ENCODE measurements around the gene RC3H1.

Gene RC3H1

GRCh38 chr1:173915596-173915995 lies 106.6 kb downstream of the RC3H1 start:
- Histone ChIP-seq H3K23ac (ENCODE audit: low read length) (no peak overlapping the region), H3K14ac (ENCODE audit: low read length) (no peak overlapping the region), H3K4me3 (ENCODE audit: low read depth, low read length) (no peak overlapping the region), H3K4ac (ENCODE audit: low read depth, low read length) (no peak overlapping the region), H3K27ac (ENCODE audit: low read depth, low read length) (no peak overlapping the region), H3K4me2 (ENCODE audit: low read length) (no peak overlapping the region), H3K36me3 (ENCODE audit: control insufficient read depth in 1 of 2, insufficient read depth in 2 of 2, low read length in 2 of 2) (no peaks in the 10 kb centered on the region), H4K8ac (ENCODE audit: low read depth, low read length) (no peak overlapping the region), H2AK5ac (ENCODE audit: low read length) (no peak overlapping the region), H2BK5ac (ENCODE audit: low read depth, low read length, poor library complexity) (no peak overlapping the region), H2AFZ (ENCODE audit: insufficient read depth, low read length, poor library complexity) (no peak overlapping the region), H3K18ac (ENCODE audit: low read length) (no peak overlapping the region), H3K79me1 (ENCODE audit: low read length) (no peaks in the 10 kb centered on the region), H3K4me1 (ENCODE audit: control insufficient read depth in 1 of 2, insufficient read depth in 2 of 2, low read length in 2 of 2) (no peaks in the 10 kb centered on the region), H3K27me3 (ENCODE audit: insufficient read depth, low read length) (no peaks in the 10 kb centered on the region), H4K12ac (ENCODE audit: low read depth, low read length) (no peak overlapping the region), H3K9ac (ENCODE audit: low read length) (no peak overlapping the region), H4K91ac (ENCODE audit: low read depth, low read length) (no peak overlapping the region), H2BK12ac (ENCODE audit: low read length) (no peak overlapping the region), H2BK120ac (ENCODE audit: insufficient read depth, low read length, poor library complexity) (no peak overlapping the region), H3K79me2 (ENCODE audit: control insufficient read depth, insufficient read depth, low read length, poor library complexity) (no peaks in the 10 kb centered on the region), H3K9me3 (ENCODE audit: insufficient read depth, low read depth, low read length) (no peaks in the 10 kb centered on the region)
- WGBS (ENCODE audit: extremely low coverage, insufficient coverage, insufficient read length) = no CpG with 5 or more reads among the region's 2 CpGs
- DNase-seq = no peak

GRCh38 chr1:173914366-173914871 lies 107.7 kb downstream of the RC3H1 start:
- no peak overlapping the region for H4K8ac ChIP-seq (ENCODE audit: low read depth, low read length)
- no peak overlapping the region for H4K91ac ChIP-seq (ENCODE audit: low read depth, low read length)
- no peak overlapping the region for H2BK12ac ChIP-seq (ENCODE audit: low read length)
- no peak overlapping the region for H2BK120ac ChIP-seq (ENCODE audit: insufficient read depth, low read length, poor library complexity)
- no peak overlapping the region for H2BK5ac ChIP-seq (ENCODE audit: low read depth, low read length, poor library complexity)
- no peaks in the 10 kb centered on the region for H3K9me3 ChIP-seq (ENCODE audit: insufficient read depth, low read depth, low read length)
- no peaks in the 10 kb centered on the region for H3K79me1 ChIP-seq (ENCODE audit: low read length)
- no peaks in the 10 kb centered on the region for H3K36me3 ChIP-seq (ENCODE audit: control insufficient read depth in 1 of 2, insufficient read depth in 2 of 2, low read length in 2 of 2)
- no peak overlapping the region for H3K14ac ChIP-seq (ENCODE audit: low read length)
- no peaks in the 10 kb centered on the region for H3K4me1 ChIP-seq (ENCODE audit: control insufficient read depth in 1 of 2, insufficient read depth in 2 of 2, low read length in 2 of 2)
- H3K4me3 ChIP-seq (ENCODE audit: low read depth, low read length) = no peak overlapping the region
- H3K9ac ChIP-seq (ENCODE audit: low read length) = no peak overlapping the region
- no peaks in the 10 kb centered on the region for H3K79me2 ChIP-seq (ENCODE audit: control insufficient read depth, insufficient read depth, low read length, poor library complexity)
- DNase-seq = peak; percentile 42 to 74
- no peak overlapping the region for H3K23ac ChIP-seq (ENCODE audit: low read length)
- WGBS (ENCODE audit: extremely low coverage, insufficient coverage, insufficient read length) = no CpG with 5 or more reads among the region's 13 CpGs
- H3K4ac ChIP-seq (ENCODE audit: low read depth, low read length) = no peak overlapping the region
- no peak overlapping the region for H4K12ac ChIP-seq (ENCODE audit: low read depth, low read length)
- no peak overlapping the region for H2AFZ ChIP-seq (ENCODE audit: insufficient read depth, low read length, poor library complexity)
- H3K27me3 ChIP-seq (ENCODE audit: insufficient read depth, low read length) = no peaks in the 10 kb centered on the region
- H3K4me2 ChIP-seq (ENCODE audit: low read length) = no peak overlapping the region
- no peak overlapping the region for H2AK5ac ChIP-seq (ENCODE audit: low read length)
- H3K18ac ChIP-seq (ENCODE audit: low read length) = no peak overlapping the region
- H3K27ac ChIP-seq (ENCODE audit: low read depth, low read length) = no peak overlapping the region

GRCh38 chr1:173913111-173913510 lies 109.0 kb downstream of the RC3H1 start:
- Histone ChIP-seq H2BK5ac (ENCODE audit: low read depth, low read length, poor library complexity) (no peak overlapping the region), H3K4me1 (ENCODE audit: control insufficient read depth in 1 of 2, insufficient read depth in 2 of 2, low read length in 2 of 2) (no peaks in the 10 kb centered on the region), H2AFZ (ENCODE audit: insufficient read depth, low read length, poor library complexity) (no peak overlapping the region), H3K36me3 (ENCODE audit: control insufficient read depth in 1 of 2, insufficient read depth in 2 of 2, low read length in 2 of 2) (no peaks in the 10 kb centered on the region), H3K4me2 (ENCODE audit: low read length) (no peak overlapping the region), H3K79me1 (ENCODE audit: low read length) (no peaks in the 10 kb centered on the region), H4K12ac (ENCODE audit: low read depth, low read length) (no peak overlapping the region), H4K8ac (ENCODE audit: low read depth, low read length) (no peak overlapping the region), H2BK12ac (ENCODE audit: low read length) (no peak overlapping the region), H3K9ac (ENCODE audit: low read length) (no peak overlapping the region), H4K91ac (ENCODE audit: low read depth, low read length) (no peak overlapping the region), H3K27me3 (ENCODE audit: insufficient read depth, low read length) (no peaks in the 10 kb centered on the region), H3K18ac (ENCODE audit: low read length) (no peak overlapping the region), H3K14ac (ENCODE audit: low read length) (no peak overlapping the region), H2BK120ac (ENCODE audit: insufficient read depth, low read length, poor library complexity) (no peak overlapping the region), H3K79me2 (ENCODE audit: control insufficient read depth, insufficient read depth, low read length, poor library complexity) (no peaks in the 10 kb centered on the region), H3K27ac (ENCODE audit: low read depth, low read length) (no peak overlapping the region), H2AK5ac (ENCODE audit: low read length) (no peak overlapping the region), H3K9me3 (ENCODE audit: insufficient read depth, low read depth, low read length) (no peaks in the 10 kb centered on the region), H3K4ac (ENCODE audit: low read depth, low read length) (no peak overlapping the region), H3K4me3 (ENCODE audit: low read depth, low read length) (no peak overlapping the region), H3K23ac (ENCODE audit: low read length) (no peak overlapping the region)
- WGBS (ENCODE audit: extremely low coverage, insufficient coverage, insufficient read length) = no CpG with 5 or more reads among the region's 3 CpGs
- no peak for DNase-seq

GRCh38 chr1:173903827-173904531 lies 118.2 kb downstream of the RC3H1 start:
- Histone ChIP-seq H3K36me3 (ENCODE audit: control insufficient read depth in 1 of 2, insufficient read depth in 2 of 2, low read length in 2 of 2) (no peaks in the 10 kb centered on the region), H2BK12ac (ENCODE audit: low read length) (no peak overlapping the region), H2AK5ac (ENCODE audit: low read length) (no peak overlapping the region), H3K79me1 (ENCODE audit: low read length) (no peaks in the 10 kb centered on the region), H4K8ac (ENCODE audit: low read depth, low read length) (no peak overlapping the region), H3K4me2 (ENCODE audit: low read length) (no peak overlapping the region), H4K12ac (ENCODE audit: low read depth, low read length) (no peak overlapping the region), H3K27ac (ENCODE audit: low read depth, low read length) (no peak overlapping the region), H3K9ac (ENCODE audit: low read length) (no peak overlapping the region), H2BK5ac (ENCODE audit: low read depth, low read length, poor library complexity) (no peak overlapping the region), H3K9me3 (ENCODE audit: insufficient read depth, low read depth, low read length) (no peaks in the 10 kb centered on the region), H3K4me3 (ENCODE audit: low read depth, low read length) (no peak overlapping the region), H2AFZ (ENCODE audit: insufficient read depth, low read length, poor library complexity) (no peak overlapping the region), H3K27me3 (ENCODE audit: insufficient read depth, low read length) (no peaks in the 10 kb centered on the region), H3K4ac (ENCODE audit: low read depth, low read length) (no peak overlapping the region), H3K18ac (ENCODE audit: low read length) (no peak overlapping the region), H3K79me2 (ENCODE audit: control insufficient read depth, insufficient read depth, low read length, poor library complexity) (no peaks in the 10 kb centered on the region), H3K4me1 (ENCODE audit: control insufficient read depth in 1 of 2, insufficient read depth in 2 of 2, low read length in 2 of 2) (no peaks in the 10 kb centered on the region), H4K91ac (ENCODE audit: low read depth, low read length) (no peak overlapping the region), H2BK120ac (ENCODE audit: insufficient read depth, low read length, poor library complexity) (no peak overlapping the region), H3K14ac (ENCODE audit: low read length) (no peak overlapping the region), H3K23ac (ENCODE audit: low read length) (no peak overlapping the region)
- peak in 1 of 2 donors; percentile 39 for DNase-seq
- no CpG with 5 or more reads among the region's 6 CpGs for WGBS (ENCODE audit: extremely low coverage, insufficient coverage, insufficient read length)
